ENCODE results near the gene KCNG4.

Gene KCNG4

DNA sequence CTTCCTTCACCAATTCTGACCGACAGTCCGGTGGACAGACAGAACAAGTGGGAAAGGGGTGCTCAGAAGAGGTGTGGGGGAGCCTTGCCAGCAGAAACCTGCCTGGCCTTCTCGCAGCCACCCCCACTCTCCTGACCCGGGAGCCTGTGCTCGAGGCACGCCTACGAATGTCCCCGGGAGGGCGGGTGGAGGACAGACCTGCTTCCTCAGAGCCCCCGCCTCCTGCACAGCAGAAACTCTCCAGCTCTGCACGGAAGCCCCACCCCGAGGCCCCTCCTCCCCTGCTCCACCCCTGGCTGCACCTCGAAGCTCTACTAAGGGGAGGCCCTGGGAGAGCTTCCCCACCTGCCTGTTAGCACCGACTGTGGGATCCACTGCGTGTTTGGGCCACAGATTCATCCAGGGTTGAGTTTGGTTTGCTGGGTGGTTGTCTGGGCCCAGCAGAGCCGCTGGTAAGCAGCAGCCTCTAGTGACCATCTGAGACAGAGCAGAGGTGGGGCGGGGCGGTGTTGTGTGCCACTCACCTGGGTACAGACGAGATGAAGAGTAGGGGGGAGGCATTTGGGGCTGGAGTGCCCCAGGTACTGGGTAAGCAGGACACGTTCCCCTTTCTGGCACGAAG, 59.2 kb downstream of the KCNG4 start:
- in situ Hi-C loops (cut with HindIII; ENCODE audit: low pct_unique_long_range_greater_than_20kb, low sequenced_read_pairs), result no loop called here
- DNase-seq (ENCODE audit: low read depth in 1 of 2, low spot score in 1 of 2), result no peak
- no peak for TF ChIP-seq JUND (IDR thresholded peaks at IDR 0.05; ENCODE audit: low read depth)

- no peak for TF ChIP-seq JUND (IDR thresholded peaks at IDR 0.05; ENCODE audit: low read depth)
- in situ Hi-C loops (cut with HindIII; ENCODE audit: low pct_unique_long_range_greater_than_20kb, low sequenced_read_pairs), result no loop called here
Measured at GRCh38 chr16:84179612-84180320, 60.0 kb downstream of the KCNG4 start.

GRCh38 chr16:84178892-84179611, 60.8 kb downstream of the KCNG4 start:
- in situ Hi-C loops (cut with HindIII; ENCODE audit: low pct_unique_long_range_greater_than_20kb, low sequenced_read_pairs), result no loop called here
- no peak for DNase-seq (ENCODE audit: low read depth in 1 of 2, low spot score in 1 of 2)
- no peak for TF ChIP-seq JUND (IDR thresholded peaks at IDR 0.05; ENCODE audit: low read depth)

More at GRCh38 chr16:84179612-84180320, 60.0 kb downstream of the KCNG4 start:
- DNase-seq (ENCODE audit: low read depth in 1 of 2, low spot score in 1 of 2), result no peak

DNA sequence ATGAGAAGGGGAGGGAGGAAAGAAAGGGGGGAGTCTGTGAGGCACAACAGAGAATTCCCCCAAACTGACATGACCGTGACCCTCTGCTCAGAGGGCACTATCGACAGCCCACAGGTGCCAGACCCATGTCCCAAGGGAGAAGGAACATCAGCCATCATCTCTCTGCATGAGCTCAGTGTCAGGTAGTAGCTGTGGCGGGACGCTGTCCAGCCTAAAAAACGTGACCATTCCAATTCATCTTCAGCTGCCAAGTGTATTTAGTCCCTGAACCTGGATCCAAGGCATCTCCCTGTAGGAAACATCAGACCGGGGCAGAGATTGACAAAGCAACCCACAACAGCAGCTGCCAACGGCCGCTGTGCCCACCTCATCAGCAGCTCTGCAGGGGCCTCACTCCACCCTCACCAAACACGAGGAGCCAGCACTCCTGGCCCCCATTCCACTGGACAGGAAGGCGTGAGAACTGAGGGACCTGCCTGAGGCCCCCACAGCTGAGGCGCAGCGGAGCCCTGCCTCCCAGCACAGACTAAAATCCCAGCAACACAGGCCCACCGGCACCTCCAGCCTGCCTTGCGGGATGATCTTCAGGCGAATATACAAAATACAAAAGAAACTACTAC, 61.6 kb downstream of the KCNG4 start:
- DNase-seq (ENCODE audit: low read depth in 1 of 2, low spot score in 1 of 2), result no peak
- in situ Hi-C loops (cut with HindIII; ENCODE audit: low pct_unique_long_range_greater_than_20kb, low sequenced_read_pairs), result no loop called here
- TF ChIP-seq JUND (IDR thresholded peaks at IDR 0.05; ENCODE audit: low read depth), result no peak

DNA sequence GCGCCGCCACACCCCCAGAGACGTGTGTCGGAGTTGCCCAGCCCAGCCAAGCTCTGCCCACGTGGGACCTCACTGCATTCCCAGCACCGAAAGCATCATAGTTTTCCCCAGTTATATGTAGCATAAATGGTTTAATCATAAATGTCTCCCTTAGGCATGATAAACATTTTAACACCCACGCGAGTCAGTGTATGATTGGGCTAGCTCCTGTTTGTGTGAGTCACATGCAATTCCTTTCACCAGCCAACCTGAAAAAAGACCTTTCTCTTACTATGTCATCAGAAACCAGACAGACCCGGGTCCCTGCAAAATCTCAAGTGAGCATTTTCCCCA, 62.1 kb downstream of the KCNG4 start:
- TF ChIP-seq JUND (IDR thresholded peaks at IDR 0.05; ENCODE audit: low read depth), result no peak
- no peak for DNase-seq (ENCODE audit: low read depth in 1 of 2, low spot score in 1 of 2)
- in situ Hi-C loops (cut with HindIII; ENCODE audit: low pct_unique_long_range_greater_than_20kb, low sequenced_read_pairs), result no loop called here

DNA sequence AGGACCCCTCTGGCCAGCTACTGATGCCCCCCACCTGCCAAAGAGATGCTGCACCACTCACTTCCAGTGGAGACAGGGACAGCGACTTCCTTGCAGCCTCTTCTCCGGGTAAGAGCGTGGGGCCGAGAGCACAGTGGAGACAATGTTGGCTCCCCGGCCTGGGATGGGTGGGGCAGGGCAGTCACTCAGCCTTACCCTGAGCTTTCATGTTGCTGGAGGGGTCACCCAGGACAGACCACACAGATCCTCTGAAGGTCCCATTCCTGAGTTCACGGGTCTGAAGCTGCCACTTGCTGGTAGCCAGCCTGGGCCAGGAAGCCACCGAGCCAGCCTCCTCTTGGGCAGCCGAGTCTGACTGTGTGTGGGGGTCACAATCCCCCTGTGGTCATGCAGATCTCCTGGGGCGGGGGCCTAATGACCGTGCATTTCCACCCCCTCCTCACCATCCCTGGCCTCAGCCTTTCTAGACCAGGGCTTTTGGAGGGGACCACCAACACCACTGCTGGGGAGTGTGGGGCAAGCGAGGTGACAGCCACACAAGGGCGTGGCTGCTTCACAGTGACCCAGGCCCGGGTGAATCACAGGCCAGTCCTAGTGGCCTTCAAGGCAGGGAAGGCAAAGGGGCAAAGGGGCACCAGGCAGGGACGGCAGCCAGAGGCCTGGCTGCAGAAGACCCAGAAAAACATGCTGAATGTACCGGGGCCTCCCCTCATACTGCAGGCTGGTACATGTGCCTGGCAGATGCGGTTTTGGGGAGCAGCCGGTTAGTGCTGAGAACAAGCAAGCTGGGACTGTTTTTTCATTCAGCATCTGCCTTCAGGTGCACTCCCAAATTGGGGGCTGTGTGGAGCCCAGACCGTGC, 63.4 kb downstream of the KCNG4 start:
- in situ Hi-C loops (cut with HindIII; ENCODE audit: low pct_unique_long_range_greater_than_20kb, low sequenced_read_pairs), result no loop called here
- no peak for DNase-seq (ENCODE audit: low read depth in 1 of 2, low spot score in 1 of 2)
- no peak for TF ChIP-seq JUND (IDR thresholded peaks at IDR 0.05; ENCODE audit: low read depth)

GRCh38 chr16:84175350-84176081, 64.3 kb downstream of the KCNG4 start:
- TF ChIP-seq JUND (IDR thresholded peaks at IDR 0.05; ENCODE audit: low read depth), result no peak
- in situ Hi-C loops (cut with HindIII; ENCODE audit: low pct_unique_long_range_greater_than_20kb, low sequenced_read_pairs), result no loop called here
- peak; percentile 77 to 88 for DNase-seq (ENCODE audit: low read depth in 1 of 2, low spot score in 1 of 2)

- no peak for DNase-seq (ENCODE audit: low read depth in 1 of 2, low spot score in 1 of 2)
- in situ Hi-C loops (cut with HindIII; ENCODE audit: low pct_unique_long_range_greater_than_20kb, low sequenced_read_pairs), result no loop called here
- TF ChIP-seq JUND (IDR thresholded peaks at IDR 0.05; ENCODE audit: low read depth), result no peak
Measured at GRCh38 chr16:84174396-84174795, 65.4 kb downstream of the KCNG4 start.

DNA sequence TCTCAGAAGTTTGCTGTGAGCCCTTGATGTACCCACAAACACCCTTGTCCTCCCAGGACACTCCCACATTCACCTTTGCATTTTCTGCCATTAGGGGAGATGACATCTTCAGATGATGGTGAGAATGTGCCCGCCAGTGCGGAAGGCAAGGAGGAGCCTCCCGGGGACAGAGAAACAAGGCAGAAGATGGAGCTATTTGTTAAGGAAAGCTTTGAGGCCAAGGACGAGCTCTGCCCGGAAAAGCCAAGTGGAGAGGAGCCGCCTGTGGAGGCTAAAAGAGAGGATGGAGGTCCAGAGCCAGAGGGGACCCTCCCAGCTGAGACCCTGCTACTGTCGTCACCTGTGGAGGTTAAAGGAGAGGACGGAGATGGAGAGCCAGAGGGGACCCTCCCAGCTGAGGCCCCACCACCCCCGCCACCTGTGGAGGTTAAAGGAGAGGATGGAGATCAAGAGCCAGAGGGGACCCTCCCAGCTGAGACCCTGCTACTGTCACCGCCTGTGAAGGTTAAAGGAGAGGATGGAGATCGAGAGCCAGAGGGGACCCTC, 70.0 kb downstream of the KCNG4 start:
- TF ChIP-seq JUND (IDR thresholded peaks at IDR 0.05; ENCODE audit: low read depth), result no peak
- DNase-seq (ENCODE audit: low read depth in 1 of 2, low spot score in 1 of 2), result no peak
- in situ Hi-C loops (cut with HindIII; ENCODE audit: low pct_unique_long_range_greater_than_20kb, low sequenced_read_pairs), result no loop called here

All from T47D (cell line).